PC-9 (cell line): ENCODE results near the gene MBP. TPM values are rescaled to one million over a fixed set of nuclear protein-coding genes. Genes with fewer than 3 reads are reported as not detected.
A peak's percentile ranks its signal among the peaks of the same experiment; 100 is the strongest.

Experiments used
- BruUV-seq: library from RNA; stranded (reverse); fragments of 400-500 nt; replicated peaks from 2 replicates; lab custom pipeline; 2021; lab: Mats Ljungman, UMichigan
- CTCF ChIA-PET: fragments of 300-600 bp; sonication (Branson Sonifier 250); formaldehyde crosslinking; loops from one replicate; lab custom pipeline; 2022; ENCODE audit warnings: antibody characterized with exemption; lab: Charles Lee
- POLR2A ChIA-PET: fragments of 300-600 bp; sonication (Branson Sonifier 250); formaldehyde crosslinking; loops from one replicate; lab custom pipeline; 2022; ENCODE audit warnings: antibody characterized with exemption; ENCODE audit not compliant: unreplicated experiment; lab: Charles Lee
- DNase-seq, 2 experiments: peaks; one replicate each; pipeline versions ENCODE4 v3.0.0 to v3.0.0-alpha.2; 2015 to 2022; ENCODE audit warnings: mixed read lengths in 1 of 2
- H2AFZ ChIP-seq: fragments of 200-600 bp; sonication (generic); 2 replicates; pipeline ENCODE4 v1.8.1; 2017; ENCODE audit warnings: antibody characterized with exemption
- H3F3A ChIP-seq: fragments of 200-600 bp; sonication (generic); 2 replicates; pipeline ENCODE4 v1.8.1; 2017; ENCODE audit warnings: antibody characterized with exemption, mild to moderate bottlenecking, low read depth; ENCODE audit not compliant: insufficient read depth
- H3K27ac ChIP-seq: fragments of 200-600 bp; sonication (generic); 2 replicates; pipeline ENCODE4 v1.6.1; 2016; ENCODE audit warnings: mixed run types
- H3K27me3 ChIP-seq: fragments of 200-600 bp; sonication (generic); 2 replicates; pipeline ENCODE4 v1.6.1; 2016; ENCODE audit warnings: low read depth, mixed run types; ENCODE audit not compliant: insufficient read depth
- H3K36me3 ChIP-seq: fragments of 200-600 bp; sonication (generic); 2 replicates; pipeline ENCODE4 v1.6.1; 2016; ENCODE audit warnings: low read depth, mixed run types
- H3K4me1 ChIP-seq: fragments of 200-600 bp; sonication (generic); replicated peaks from 2 replicates; pipeline ENCODE4 v1.6.1; 2016; ENCODE audit warnings: mixed run types; ENCODE audit not compliant: insufficient read depth
- H3K4me2 ChIP-seq: fragments of 200-600 bp; sonication (generic); 2 replicates; pipeline ENCODE4 v1.6.1; 2017; ENCODE audit warnings: mixed run types
- H3K4me3 ChIP-seq: fragments of 200-600 bp; sonication (generic); 2 replicates; pipeline ENCODE4 v1.6.1; 2016; ENCODE audit warnings: mixed run types
- H3K79me2 ChIP-seq: fragments of 200-600 bp; sonication (generic); 2 replicates; pipeline ENCODE4 v1.6.1; 2017; ENCODE audit warnings: low read depth, mixed run types
- H3K9me2 ChIP-seq: fragments of 200-600 bp; sonication (generic); 2 replicates; pipeline ENCODE4 v1.8.1; 2017; ENCODE audit warnings: mild to moderate bottlenecking; ENCODE audit not compliant: insufficient read depth
- H3K9me3 ChIP-seq: fragments of 200-600 bp; sonication (generic); 2 replicates; pipeline ENCODE4 v1.8.1; 2016; ENCODE audit warnings: low read depth; ENCODE audit not compliant: insufficient read depth
- H4K20me1 ChIP-seq: fragments of 200-600 bp; sonication (generic); 2 replicates; pipeline ENCODE4 v1.8.1; 2017; ENCODE audit not compliant: insufficient read depth
- CTCF ChIP-seq: fragments of 200-600 bp; sonication (generic); conservative IDR thresholded peaks from 2 replicates; pipeline ENCODE4 v1.6.1; 2017; ENCODE audit warnings: mixed run types, antibody characterized with exemption, mild to moderate bottlenecking, moderate library complexity
- EZH2 ChIP-seq: fragments of 200-600 bp; sonication (generic); IDR thresholded peaks from 2 replicates; pipeline ENCODE4 v1.8.0; 2017; ENCODE audit warnings: antibody characterized with exemption, low read depth
- intact Hi-C: fragments of 100-400 bp; cut with micrococcal nuclease; formaldehyde crosslinking; loops from one replicate; pipeline ENCODE4 v1.10.0; 2022; ENCODE audit not compliant: unreplicated experiment
- total RNA-seq: library from RNA; stranded (reverse); gene quantifications from 2 replicates; pipeline ENCODE4 v1.2.3, GENCODE V29; 2021

The MBP gene
- total RNA-seq, 1 experiment from 2014 or later: 37.9 TPM

- H3K9me2 ChIP-seq: no peaks in the 10 kb centered on the region
- no peaks in the 10 kb centered on the region for H4K20me1 ChIP-seq
- no peaks in the 10 kb centered on the region for H3K9me3 ChIP-seq
- no peak overlapping the region for H2AFZ ChIP-seq
- H3K4me1 ChIP-seq: peaks cover 49% of the 10 kb centered on the region
- no peak for TF ChIP-seq CTCF
- no peak for TF ChIP-seq EZH2
- ChIA-PET CTCF (no interaction called here), POLR2A (no interaction called here)
- 0 out of 2 replicates have a peak overlapping the region, but pooled peaks have one; percentile 11 for H3K27ac ChIP-seq
- H3K79me2 ChIP-seq: peaks cover 81% of the 10 kb centered on the region
- peaks cover 30% of the 10 kb centered on the region for H3F3A ChIP-seq
- no TSS peak for BruUV-seq
- intact Hi-C loops: no loop called here
- DNase-seq: no peak
- H3K36me3 ChIP-seq: peaks cover 8% of the 10 kb centered on the region; the same call in 1 of the 2 replicates
- no peaks in the 10 kb centered on the region for H3K27me3 ChIP-seq
- no peak overlapping the region for H3K4me3 ChIP-seq
- H3K4me2 ChIP-seq: no peak overlapping the region
Observed at GRCh38 chr18:77073336-77074093, 59.1 kb downstream of the MBP start.

GRCh38 chr18:77072566-77072965, 60.0 kb downstream of the MBP start:
- H3K27me3 ChIP-seq: no peaks in the 10 kb centered on the region
- DNase-seq: no peak
- H3K4me2 ChIP-seq: 0 out of 2 replicates have a peak overlapping the region, but pooled peaks have one; percentile 4
- H3K4me3 ChIP-seq: no peak overlapping the region
- no peaks in the 10 kb centered on the region for H4K20me1 ChIP-seq
- H3K9me2 ChIP-seq: no peaks in the 10 kb centered on the region
- ChIA-PET POLR2A (no interaction called here), CTCF (no interaction called here)
- intact Hi-C loops: no loop called here
- TF ChIP-seq EZH2: no peak
- no peak for TF ChIP-seq CTCF
- H3K4me1 ChIP-seq: peaks cover 58% of the 10 kb centered on the region
- no TSS peak for BruUV-seq
- peaks cover 74% of the 10 kb centered on the region for H3K79me2 ChIP-seq
- no peak overlapping the region for H2AFZ ChIP-seq
- no peaks in the 10 kb centered on the region for H3K9me3 ChIP-seq
- H3K36me3 ChIP-seq: 0 out of 2 replicates have a peak, but pooled peaks cover 8% of the 10 kb centered on the region
- peaks cover 40% of the 10 kb centered on the region for H3F3A ChIP-seq
- H3K27ac ChIP-seq: peak overlapping the region; percentile 23

GRCh38 chr18:77071711-77072292, 60.8 kb downstream of the MBP start:
- ChIA-PET CTCF (no interaction called here), POLR2A (no interaction called here)
- Histone ChIP-seq H3K4me2 (0 out of 2 replicates have a peak overlapping the region, but pooled peaks have one; percentile 4), H3K27me3 (no peaks in the 10 kb centered on the region), H3K9me2 (no peaks in the 10 kb centered on the region), H3K27ac (peak overlapping the region; percentile 52), H3K4me1 (peaks cover 66% of the 10 kb centered on the region), H3K4me3 (no peak overlapping the region), H3F3A (peaks cover 47% of the 10 kb centered on the region), H2AFZ (no peak overlapping the region), H4K20me1 (no peaks in the 10 kb centered on the region), H3K36me3 (0 out of 2 replicates have a peak, but pooled peaks cover 8% of the 10 kb centered on the region), H3K9me3 (no peaks in the 10 kb centered on the region), H3K79me2 (peaks cover 76% of the 10 kb centered on the region)
- no TSS peak for BruUV-seq
- intact Hi-C loops: no loop called here
- DNase-seq: peak; percentile 55 to 61
- TF ChIP-seq EZH2 (no peak), CTCF (no peak)
